ENCODE results near the gene MAP3K15.
"Not testable (repeated sequence)": the region's sequence is repeated elsewhere in the genome, so short reads cannot be mapped to it uniquely, and the experiment has no call there.

- not testable (repeated sequence) for TF ChIP-seq POLR2A (IDR thresholded peaks at IDR 0.05; ENCODE audit: low read length); GATA1 (IDR thresholded peaks at IDR 0.05; ENCODE audit: low read depth, low read length)
Observed at GRCh38 chrX:19422661-19423060, 92.6 kb downstream of the MAP3K15 start.
